Measurements from ENCODE around the gene FRYL.
"Not testable (repeated sequence)": the region's sequence is repeated elsewhere in the genome, so short reads cannot be mapped to it uniquely, and the experiment has no call there.

FRYL gene

DNA sequence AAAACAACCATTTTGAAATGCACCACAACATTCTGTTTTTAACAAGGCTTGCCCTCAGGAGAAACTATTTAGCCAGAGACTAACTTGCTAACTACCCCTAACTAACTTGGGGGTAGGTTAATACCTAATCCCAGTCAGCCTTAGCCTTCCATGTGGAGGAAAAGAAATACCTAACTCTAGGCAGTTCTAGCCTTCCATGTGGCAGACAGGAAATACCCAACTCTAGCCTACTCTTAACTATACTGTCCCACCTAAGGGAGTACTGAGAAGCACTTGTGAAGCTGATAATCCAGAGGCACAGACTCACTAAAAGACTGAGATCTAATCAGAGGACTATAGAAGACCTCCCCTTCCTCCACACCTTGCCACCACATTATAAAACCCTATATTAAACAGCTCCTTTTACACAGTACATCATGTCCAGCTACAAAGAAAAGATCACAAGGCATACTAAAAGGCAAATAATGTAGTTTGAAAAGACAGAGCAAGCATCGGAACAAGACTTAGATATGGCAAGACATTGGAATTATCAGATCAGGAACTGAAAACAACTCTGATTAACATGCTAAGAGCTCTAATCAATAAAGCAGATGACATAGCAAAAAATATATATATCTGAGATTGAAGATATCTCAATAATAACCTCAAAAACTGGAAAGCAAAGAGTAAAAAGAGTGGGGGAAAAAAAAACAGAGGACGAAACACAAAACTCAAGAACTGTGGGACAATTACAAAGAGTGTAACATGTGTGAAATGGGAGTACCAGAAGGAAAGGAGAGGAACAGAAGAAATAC is 52.2 kb downstream of the FRYL start:
- DNase-seq (ENCODE audit: insufficient read length) (no peak), FAIRE-seq (no peak)
- TF ChIP-seq POLR2AphosphoS5 (IDR thresholded peaks at IDR 0.05; ENCODE audit: low read depth, low read length) = no peak
- TF ChIP-seq TAF1 (IDR thresholded peaks at IDR 0.05; ENCODE audit: borderline replicate concordance, low read depth, low read length) = no peak
- TF ChIP-seq POLR2A (IDR thresholded peaks at IDR 0.05; ENCODE audit: low read depth, low read length) = no peak

DNA sequence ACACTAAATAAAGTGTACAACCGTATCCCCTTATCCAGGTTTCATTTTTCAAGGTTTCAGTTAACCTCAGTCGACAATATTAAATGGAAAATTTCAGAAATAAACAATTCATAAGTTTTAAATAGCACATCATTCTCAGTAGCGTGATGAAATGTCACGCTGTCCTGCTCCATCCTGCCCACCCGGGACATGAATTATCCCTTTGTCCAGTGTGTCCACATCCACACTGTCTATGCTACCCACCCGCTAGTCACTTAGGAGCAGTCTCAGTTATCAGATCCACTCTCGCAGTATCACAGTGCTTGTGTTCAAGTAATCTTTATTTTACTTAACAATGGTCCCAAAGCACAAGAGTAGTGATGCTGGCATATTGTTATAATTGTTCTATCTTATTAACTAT is 54.7 kb downstream of the FRYL start:
- FAIRE-seq (no peak), DNase-seq (ENCODE audit: insufficient read length) (no peak)
- TF ChIP-seq TAF1 (IDR thresholded peaks at IDR 0.05; ENCODE audit: borderline replicate concordance, low read depth, low read length) = no peak
- TF ChIP-seq POLR2AphosphoS5 (IDR thresholded peaks at IDR 0.05; ENCODE audit: low read depth, low read length) = no peak

DNA sequence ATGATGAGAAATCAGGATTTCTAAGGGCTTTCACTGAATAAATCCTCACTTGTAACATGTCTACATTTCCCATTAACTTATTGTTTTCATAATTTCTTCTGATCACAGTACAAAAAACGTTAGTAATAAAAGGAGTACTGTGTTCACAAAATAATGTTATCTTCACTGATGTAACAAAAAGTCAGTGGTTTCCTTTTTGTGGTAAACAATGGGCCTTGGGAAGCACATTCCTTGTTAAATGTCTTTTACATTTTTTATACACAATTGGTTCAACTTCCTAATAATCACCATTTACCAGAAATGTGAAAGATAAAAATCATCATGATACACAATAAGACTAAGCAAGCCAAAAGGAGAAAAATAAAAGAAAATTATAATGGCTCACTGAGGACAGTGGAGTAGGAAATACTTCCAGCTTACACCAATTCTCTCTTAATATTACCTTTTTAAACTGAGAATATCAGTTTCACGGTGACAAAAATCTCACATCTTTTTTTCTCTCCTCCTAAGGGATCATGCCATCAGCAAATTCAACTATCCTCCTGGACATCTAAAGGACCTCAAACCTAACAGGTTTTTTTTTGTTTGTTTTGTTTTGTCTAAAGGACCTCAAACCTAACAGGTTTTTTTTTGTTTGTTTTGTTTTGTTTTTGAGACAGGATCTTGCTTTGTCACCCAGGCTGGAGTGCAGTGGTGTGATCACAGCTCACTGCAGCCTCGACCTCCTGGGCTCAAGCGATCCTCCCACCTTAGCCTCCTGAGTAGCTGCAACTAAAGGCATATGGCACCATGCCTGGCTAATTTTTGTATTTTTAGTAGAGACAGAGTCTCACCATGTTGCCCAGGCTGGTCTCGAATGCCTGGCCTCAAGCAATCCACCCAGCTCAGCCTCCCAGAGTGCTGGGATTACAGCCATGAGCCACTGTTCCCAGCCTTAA is 57.3 kb downstream of the FRYL start:
- FAIRE-seq (no peak), DNase-seq (ENCODE audit: insufficient read length) (no peak)
- TF ChIP-seq POLR2AphosphoS5 (IDR thresholded peaks at IDR 0.05; ENCODE audit: low read depth, low read length) = no peak
- no peak for TF ChIP-seq POLR2A (IDR thresholded peaks at IDR 0.05; ENCODE audit: low read depth, low read length)
- no peak for TF ChIP-seq TAF1 (IDR thresholded peaks at IDR 0.05; ENCODE audit: borderline replicate concordance, low read depth, low read length)

DNA sequence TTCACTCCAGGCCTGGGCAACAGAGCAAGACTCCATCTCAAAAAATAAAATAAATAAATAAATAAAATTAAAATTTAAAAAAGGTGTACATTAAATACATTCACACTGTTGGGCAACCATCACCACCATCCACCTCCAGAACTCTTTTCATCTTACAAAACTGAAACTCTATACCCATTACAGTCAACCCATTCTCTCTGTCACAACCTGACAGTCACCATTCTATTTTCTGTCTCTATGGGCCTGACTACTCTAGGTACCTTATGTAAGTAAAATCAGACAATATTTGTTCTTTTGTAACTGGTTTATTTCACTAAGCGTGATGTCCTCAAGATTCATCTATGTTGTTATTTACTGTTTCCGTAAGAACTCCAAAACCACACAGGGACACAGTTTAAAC is 59.6 kb downstream of the FRYL start:
- TF ChIP-seq TAF1 (IDR thresholded peaks at IDR 0.05; ENCODE audit: borderline replicate concordance, low read depth, low read length) = no peak
- TF ChIP-seq POLR2A (IDR thresholded peaks at IDR 0.05; ENCODE audit: low read depth, low read length) = no peak
- no peak for TF ChIP-seq POLR2AphosphoS5 (IDR thresholded peaks at IDR 0.05; ENCODE audit: low read depth, low read length)
- FAIRE-seq (no peak), DNase-seq (ENCODE audit: insufficient read length) (no peak)

DNA sequence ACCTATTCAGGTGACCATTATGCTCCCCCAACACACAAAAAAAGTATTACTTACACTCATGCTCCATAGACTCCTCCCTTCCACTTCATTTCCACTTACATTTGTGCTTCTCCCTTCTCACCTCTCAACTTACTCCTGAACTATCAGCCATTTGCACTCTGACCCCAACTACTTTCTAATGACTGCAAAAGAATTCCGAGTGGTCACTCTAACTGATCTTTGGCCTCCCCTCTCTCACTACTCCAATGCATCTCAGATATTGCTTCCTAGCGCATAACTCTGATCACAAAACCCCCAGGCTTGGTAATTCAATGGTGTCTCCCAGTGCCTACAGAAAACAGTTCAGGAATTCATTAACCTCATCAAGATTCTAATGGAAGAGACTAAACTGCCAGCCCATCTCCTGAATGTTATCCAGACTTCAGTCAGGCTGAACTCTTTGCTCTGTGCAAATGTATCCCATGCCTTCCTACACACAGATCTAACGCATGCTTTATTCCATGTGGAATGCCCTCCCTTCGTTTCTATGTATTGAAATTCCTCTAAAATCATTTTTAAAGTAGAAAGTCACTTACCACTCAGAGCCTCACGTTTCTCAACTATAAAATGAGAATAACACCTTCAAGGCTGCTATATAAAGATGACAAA is 61.1 kb downstream of the FRYL start:
- TF ChIP-seq POLR2AphosphoS5 (IDR thresholded peaks at IDR 0.05; ENCODE audit: low read depth, low read length) = no peak
- TF ChIP-seq TAF1 (IDR thresholded peaks at IDR 0.05; ENCODE audit: borderline replicate concordance, low read depth, low read length) = no peak
- no peak for TF ChIP-seq POLR2A (IDR thresholded peaks at IDR 0.05; ENCODE audit: low read depth, low read length)
- FAIRE-seq = no peak

DNA sequence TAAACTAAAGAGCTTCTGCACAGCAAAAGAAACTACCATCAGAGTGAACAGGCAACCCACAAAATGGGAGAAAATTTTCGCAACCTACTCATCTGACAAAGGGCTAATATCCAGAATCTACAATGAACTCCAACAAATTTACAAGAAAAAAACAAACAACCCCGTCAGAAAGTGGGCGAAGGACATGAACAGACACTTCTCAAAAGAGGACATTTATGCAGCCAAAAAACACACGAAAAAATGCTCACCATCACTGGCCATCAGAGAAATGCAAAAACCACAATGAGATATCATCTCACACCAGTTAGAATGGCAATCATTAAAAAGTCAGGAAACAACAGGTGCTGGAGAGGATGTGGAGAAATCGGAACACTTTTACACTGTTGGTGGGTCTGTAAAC is 63.8 kb downstream of the FRYL start:
- DNase-seq (ENCODE audit: insufficient read length); FAIRE-seq: not testable (repeated sequence)

More for the DNA sequence above, 61.1 kb downstream of the FRYL start:
- DNase-seq (ENCODE audit: insufficient read length) = no peak

DNA sequence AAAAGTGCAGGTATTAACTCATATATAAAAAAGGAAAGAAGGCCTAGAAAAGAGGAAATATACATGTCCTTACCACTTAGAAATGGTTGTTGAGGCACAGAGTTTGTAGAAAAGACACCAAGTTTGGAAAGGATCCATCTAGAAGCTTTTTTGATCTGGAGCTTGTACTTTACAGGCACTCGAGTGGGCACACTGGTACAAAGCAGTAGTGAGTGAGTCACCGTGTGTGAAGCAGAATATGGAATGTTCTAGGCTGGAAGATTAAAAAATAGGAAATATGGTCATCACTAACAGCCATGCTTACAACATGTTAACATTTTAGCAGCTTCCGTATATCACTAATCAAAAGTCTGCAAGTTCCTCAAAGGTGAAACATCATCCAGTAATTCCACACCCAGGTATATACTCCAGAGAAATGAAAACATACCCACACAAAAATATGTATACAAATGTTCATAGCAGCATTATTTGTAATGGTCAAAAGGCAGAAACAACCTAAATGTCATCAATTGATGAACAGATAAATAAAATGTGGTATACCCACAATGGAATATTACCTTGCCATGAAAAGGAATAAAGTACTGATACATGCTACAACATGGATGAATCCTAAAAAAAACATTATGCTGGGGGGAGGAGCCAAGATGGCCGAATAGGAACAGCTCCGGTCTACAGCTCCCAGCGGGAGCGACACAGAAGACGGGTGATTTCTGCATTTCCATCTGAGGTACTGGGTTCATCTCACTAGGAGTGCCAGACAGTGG is 69.5 kb downstream of the FRYL start:
- TF ChIP-seq POLR2AphosphoS5 (IDR thresholded peaks at IDR 0.05; ENCODE audit: low read depth, low read length) (no peak), POLR2A (IDR thresholded peaks at IDR 0.05; ENCODE audit: low read depth, low read length) (no peak), TAF1 (IDR thresholded peaks at IDR 0.05; ENCODE audit: borderline replicate concordance, low read depth, low read length) (no peak)
- DNase-seq (ENCODE audit: insufficient read length) (no peak), FAIRE-seq (no peak)

DNA sequence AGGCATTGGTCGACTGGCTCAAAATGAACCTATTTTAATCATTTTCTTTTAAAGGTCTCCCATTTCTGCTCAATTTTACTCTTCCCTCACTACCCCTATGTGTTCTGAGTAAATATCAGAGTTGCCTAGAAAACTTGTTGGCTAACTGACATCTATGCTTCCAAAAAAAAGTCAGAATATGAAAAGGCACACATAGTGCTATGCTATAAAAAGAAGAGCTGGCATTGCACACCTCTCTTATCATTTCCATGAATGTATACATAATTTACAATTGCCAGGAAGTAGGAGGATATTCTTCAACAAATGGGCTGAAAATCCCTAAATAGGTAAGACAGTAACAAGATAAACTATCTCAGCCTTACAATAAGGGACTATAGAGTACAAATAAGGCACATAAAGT is 70.2 kb downstream of the FRYL start:
- DNase-seq (ENCODE audit: insufficient read length) (no peak), FAIRE-seq (no peak)
- TF ChIP-seq POLR2AphosphoS5 (IDR thresholded peaks at IDR 0.05; ENCODE audit: low read depth, low read length) (no peak), POLR2A (IDR thresholded peaks at IDR 0.05; ENCODE audit: low read depth, low read length) (no peak), TAF1 (IDR thresholded peaks at IDR 0.05; ENCODE audit: borderline replicate concordance, low read depth, low read length) (no peak)

DNA sequence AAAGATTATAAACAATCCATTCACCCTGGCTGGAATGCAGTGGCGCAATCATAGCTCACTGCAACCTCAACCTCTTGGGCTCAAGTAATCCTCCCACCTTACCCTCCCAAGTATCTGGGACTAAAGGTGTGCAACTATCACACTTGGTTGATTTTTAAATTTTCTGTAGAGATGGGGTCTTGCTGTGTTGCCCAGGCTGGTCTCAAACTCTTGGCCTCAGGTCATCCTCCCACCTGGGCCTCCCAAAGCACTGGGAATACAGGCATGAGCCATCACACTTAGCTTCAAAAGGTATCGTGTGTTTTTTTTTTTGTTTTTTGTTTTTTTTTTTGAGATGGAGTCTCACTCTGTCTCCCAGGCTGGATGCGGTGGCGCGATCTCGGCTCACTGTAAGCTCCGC is 71.5 kb downstream of the FRYL start:
- no peak for DNase-seq (ENCODE audit: insufficient read length)
- TF ChIP-seq TAF1 (IDR thresholded peaks at IDR 0.05; ENCODE audit: borderline replicate concordance, low read depth, low read length) (no peak), POLR2AphosphoS5 (IDR thresholded peaks at IDR 0.05; ENCODE audit: low read depth, low read length) (no peak), POLR2A (IDR thresholded peaks at IDR 0.05; ENCODE audit: low read depth, low read length) (no peak)
- no peak for FAIRE-seq

DNA sequence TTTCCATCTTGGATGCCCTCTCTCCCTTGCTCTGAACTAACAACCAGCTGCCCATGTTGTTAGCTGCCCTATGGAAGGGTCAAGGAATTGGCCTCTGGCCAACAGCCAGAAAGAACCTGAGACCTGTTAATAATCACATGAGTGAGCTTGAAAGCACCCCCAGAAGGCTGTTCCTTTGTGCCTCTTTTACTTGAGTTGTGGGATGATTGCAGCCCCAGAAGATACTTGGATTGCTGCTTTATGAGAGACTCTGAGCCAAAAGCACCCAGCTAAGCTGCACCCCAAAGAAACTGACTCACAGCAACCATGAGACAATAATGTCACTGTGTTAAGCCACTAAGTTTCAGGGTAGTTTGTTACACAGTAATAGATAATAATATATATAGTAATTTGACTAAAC is 73.3 kb downstream of the FRYL start:
- TF ChIP-seq POLR2A (IDR thresholded peaks at IDR 0.05; ENCODE audit: low read depth, low read length) (no peak), POLR2AphosphoS5 (IDR thresholded peaks at IDR 0.05; ENCODE audit: low read depth, low read length) (no peak), TAF1 (IDR thresholded peaks at IDR 0.05; ENCODE audit: borderline replicate concordance, low read depth, low read length) (no peak)
- no peak for DNase-seq (ENCODE audit: insufficient read length)
- no peak for FAIRE-seq

DNA sequence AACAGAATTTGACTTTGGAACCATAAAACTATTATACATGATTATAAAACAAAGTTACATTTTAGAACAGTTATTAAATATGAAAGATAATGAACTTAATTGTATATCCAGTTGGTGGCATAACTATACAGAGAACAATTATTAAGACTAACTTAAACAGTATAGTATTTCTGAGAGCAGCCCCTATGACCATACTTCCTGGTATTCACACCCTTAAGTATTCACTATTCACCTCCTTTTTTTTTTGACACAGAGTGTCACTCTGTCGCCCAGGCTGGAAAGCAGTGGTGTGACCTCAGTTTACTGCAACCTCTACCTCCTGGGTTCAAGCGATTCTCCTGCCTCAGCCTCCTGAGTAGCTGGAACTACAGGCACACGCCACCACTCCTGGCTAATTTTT is 74.5 kb downstream of the FRYL start:
- no peak for FAIRE-seq
- no peak for DNase-seq (ENCODE audit: insufficient read length)
- no peak for TF ChIP-seq POLR2AphosphoS5 (IDR thresholded peaks at IDR 0.05; ENCODE audit: low read depth, low read length)
- no peak for TF ChIP-seq POLR2A (IDR thresholded peaks at IDR 0.05; ENCODE audit: low read depth, low read length)
- TF ChIP-seq TAF1 (IDR thresholded peaks at IDR 0.05; ENCODE audit: borderline replicate concordance, low read depth, low read length) = no peak
